Nephron (organoid): ENCODE data around the gene SYPL1.
"Not testable (repeated sequence)": the region's sequence is repeated elsewhere in the genome, so short reads cannot be mapped to it uniquely, and the experiment has no call there.

Experiments
- H3K27ac Mint-ChIP-seq, 3 experiments: 2 replicates each; pipeline ENCODE4 v1.8.0; 2020; ENCODE audit warnings: mixed read lengths in 3 of 3, mild to moderate bottlenecking in 2 of 3, moderate library complexity in 1 of 3
- H3K27me3 Mint-ChIP-seq: 2 replicates; pipeline ENCODE4 v1.8.0; 2021; ENCODE audit warnings: low read depth, mild to moderate bottlenecking, moderate library complexity, mixed read lengths
- H3K36me3 Mint-ChIP-seq: 2 replicates; pipeline ENCODE4 v1.8.0; 2020; ENCODE audit warnings: low read depth, mixed read lengths
- H3K4me1 Mint-ChIP-seq: 2 replicates; pipeline ENCODE4 v1.8.0; 2020; ENCODE audit warnings: mixed read lengths
- H3K4me3 Mint-ChIP-seq, 3 experiments: 2 replicates each; pipeline ENCODE4 v1.8.0; 2020; ENCODE audit warnings: mild to moderate bottlenecking in 3 of 3, mixed read lengths in 3 of 3, moderate library complexity in 2 of 3
- H3K9me3 Mint-ChIP-seq: 2 replicates; pipeline ENCODE4 v1.8.0; 2020; ENCODE audit warnings: mixed read lengths
- TF ChIP-seq, protein P1 (sequence below), 3 experiments: fragments of 200-600 bp; sonication (generic); IDR thresholded peaks; one replicate each; pipeline ENCODE4 v1.5.0; 2021; ENCODE audit warnings: antibody characterized with exemption in 3 of 3; ENCODE audit not compliant: unreplicated experiment in 3 of 3

SYPL1 gene

DNA sequence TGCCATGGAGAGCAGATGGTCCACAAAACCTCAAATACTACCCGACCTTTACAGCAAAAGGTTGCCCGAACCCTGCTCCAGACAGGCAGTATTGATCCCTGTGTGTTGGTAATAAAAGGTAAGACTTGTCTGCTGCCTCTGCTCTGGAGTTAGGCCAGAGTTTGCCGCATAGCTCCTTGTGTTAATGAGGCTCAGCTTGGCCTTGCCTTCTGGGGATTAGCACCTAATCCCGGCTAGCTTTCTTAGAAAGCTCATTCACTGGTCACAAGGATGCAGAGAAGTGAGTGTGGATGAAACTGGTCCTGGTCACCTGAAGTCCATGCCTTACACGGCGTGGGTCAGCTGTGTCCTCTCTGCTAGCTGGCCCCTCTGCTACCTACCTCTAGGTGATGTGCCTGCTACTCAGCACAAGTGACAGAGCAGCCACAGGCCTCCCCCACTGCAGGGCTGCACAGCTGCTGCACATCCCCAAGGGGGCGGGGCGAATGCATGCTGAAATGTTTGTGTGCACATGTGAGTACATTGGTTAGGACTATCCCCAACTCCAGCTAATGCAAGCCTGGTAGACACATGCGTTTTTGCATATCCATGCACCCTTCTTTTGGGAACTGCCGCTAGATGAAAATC, 31.7 kb upstream of the SYPL1 start:
- Mint-ChIP-seq H3K27me3 (peaks cover 11% of the 10 kb centered on the region), H3K4me1 (peaks cover 32% of the 10 kb centered on the region), H3K9me3 (peaks cover 4% of the 10 kb centered on the region), H3K27ac (no peak overlapping the region), H3K4me3 (no peak overlapping the region), H3K36me3 (no peaks in the 10 kb centered on the region)
- TF ChIP-seq, protein P1, sequence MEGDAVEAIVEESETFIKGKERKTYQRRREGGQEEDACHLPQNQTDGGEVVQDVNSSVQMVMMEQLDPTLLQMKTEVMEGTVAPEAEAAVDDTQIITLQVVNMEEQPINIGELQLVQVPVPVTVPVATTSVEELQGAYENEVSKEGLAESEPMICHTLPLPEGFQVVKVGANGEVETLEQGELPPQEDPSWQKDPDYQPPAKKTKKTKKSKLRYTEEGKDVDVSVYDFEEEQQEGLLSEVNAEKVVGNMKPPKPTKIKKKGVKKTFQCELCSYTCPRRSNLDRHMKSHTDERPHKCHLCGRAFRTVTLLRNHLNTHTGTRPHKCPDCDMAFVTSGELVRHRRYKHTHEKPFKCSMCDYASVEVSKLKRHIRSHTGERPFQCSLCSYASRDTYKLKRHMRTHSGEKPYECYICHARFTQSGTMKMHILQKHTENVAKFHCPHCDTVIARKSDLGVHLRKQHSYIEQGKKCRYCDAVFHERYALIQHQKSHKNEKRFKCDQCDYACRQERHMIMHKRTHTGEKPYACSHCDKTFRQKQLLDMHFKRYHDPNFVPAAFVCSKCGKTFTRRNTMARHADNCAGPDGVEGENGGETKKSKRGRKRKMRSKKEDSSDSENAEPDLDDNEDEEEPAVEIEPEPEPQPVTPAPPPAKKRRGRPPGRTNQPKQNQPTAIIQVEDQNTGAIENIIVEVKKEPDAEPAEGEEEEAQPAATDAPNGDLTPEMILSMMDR (IDR thresholded peaks at IDR 0.05; ENCODE audit: unreplicated experiment in 3 of 3), result no peak

DNA sequence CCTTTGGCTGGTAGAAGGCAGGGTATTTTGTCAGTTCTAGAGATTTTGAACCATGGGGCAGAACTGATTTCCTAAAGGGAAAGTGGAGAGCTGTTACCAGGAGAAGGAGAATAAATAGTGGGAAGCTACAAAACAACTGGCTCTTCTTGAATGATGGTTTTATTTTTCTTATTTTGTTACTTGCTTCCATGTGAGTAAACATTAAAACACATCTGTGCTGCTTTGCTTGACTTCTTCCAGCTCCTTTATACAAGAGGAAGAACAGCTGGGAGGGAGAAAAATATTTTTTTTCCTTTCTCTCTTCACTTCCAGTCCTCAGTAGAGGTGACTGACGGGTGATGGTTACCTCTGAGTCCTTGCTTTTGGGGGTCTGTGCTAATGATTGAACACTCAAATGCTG, 30.0 kb upstream of the SYPL1 start:
- H3K27ac Mint-ChIP-seq, result no peak overlapping the region
- peaks cover 15% of the 10 kb centered on the region for H3K27me3 Mint-ChIP-seq
- no peak overlapping the region for H3K4me3 Mint-ChIP-seq
- H3K4me1 Mint-ChIP-seq, result peaks cover 44% of the 10 kb centered on the region
- TF ChIP-seq, protein P1 (IDR thresholded peaks at IDR 0.05; ENCODE audit: unreplicated experiment in 3 of 3), result no peak
- no peaks in the 10 kb centered on the region for H3K36me3 Mint-ChIP-seq
- peaks cover 4% of the 10 kb centered on the region for H3K9me3 Mint-ChIP-seq

DNA sequence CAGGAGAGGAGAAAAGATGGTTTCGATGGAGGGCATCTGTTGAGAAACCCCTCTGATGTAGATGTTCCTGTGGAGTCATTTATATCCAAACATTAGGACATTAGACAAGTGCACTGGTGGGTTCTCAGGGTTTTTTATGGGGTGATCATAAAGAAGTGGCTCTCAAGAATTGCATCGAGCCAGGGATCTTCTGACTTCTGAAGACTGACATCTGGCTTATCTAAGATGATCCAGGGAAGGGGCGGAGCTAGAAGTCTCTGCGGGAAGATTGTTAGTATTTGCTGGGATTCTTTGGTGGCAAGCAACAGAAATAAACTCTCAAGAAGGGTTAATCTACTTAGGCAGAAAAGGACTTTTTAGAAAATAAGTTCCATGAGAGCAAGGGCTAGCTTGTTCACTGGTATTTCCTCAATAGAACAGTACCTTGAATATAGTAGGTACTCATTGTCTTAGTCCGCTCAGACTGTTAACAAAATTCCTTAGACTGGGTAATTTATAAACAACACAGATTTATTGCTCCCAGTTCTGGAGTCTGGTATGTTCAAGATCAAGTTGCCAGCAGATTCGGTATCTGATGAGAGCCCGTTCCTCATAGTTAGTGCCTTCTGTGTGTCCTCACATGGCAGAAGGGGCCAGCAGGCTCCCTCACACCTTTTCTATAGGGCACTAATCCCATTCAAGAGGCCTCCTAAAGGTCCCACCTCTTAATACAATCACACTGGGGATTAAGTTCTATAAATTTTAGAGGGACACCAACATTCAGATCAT, 28.5 kb upstream of the SYPL1 start:
- Mint-ChIP-seq H3K27me3 (peaks cover 15% of the 10 kb centered on the region), H3K4me1 (peaks cover 51% of the 10 kb centered on the region), H3K36me3 (no peaks in the 10 kb centered on the region), H3K9me3 (peaks cover 4% of the 10 kb centered on the region), H3K27ac (peak overlapping the region; percentile 72 to 96 (median 93)), H3K4me3 (peak overlapping the region in 1 of 3 experiments; percentile 14)
- TF ChIP-seq, protein P1 (IDR thresholded peaks at IDR 0.05; ENCODE audit: unreplicated experiment in 3 of 3), result no peak

DNA sequence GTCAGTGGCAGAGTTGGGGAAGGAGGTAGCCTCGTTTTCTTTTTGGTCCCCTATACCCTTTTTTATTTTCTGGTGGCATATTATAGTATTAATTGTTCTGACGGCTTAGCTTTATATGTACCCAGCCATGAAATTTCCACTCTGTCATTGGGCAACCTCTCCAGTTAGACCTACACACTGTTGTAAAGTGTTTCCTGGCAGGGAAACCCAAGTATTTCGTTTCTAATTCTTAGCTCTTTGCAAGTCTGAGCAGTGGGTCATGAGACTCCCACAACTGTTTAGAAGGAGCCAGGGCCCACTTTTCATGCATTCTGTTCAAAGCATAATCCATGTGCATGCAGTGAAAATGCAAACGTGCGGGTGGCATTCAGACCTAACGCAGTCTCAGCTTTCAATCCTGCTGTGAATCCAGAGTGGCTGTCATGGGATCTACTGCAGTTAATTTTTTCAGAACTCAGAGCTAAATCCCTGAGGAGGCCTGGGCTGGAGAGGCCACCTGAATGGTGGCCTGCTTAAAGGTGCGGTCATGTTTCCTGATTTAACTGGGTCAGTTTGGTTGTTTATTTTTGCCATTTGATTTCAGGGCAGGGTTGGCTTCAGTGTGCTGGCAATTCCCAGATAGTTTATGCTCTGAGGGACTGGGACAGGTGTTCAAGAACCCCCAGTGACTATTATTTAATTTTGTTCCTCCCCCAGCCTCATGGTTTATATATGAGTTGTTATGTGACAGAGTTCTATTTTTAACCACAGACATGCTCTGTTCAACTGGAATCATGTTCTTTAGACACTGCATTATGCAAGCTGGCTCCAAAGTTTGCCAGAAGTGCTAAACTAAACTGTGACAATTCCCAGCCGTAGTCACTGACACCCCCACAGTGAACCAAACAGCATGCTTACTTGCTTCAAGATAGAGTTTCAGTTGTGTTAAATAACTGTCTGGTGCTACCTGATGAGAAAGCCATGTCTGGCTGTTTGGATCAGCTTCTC, 27.4 kb upstream of the SYPL1 start:
- H3K27me3 Mint-ChIP-seq, result peaks cover 15% of the 10 kb centered on the region
- TF ChIP-seq, protein P1 (IDR thresholded peaks at IDR 0.05; ENCODE audit: unreplicated experiment in 3 of 3), result no peak
- peaks cover 55% of the 10 kb centered on the region for H3K4me1 Mint-ChIP-seq
- H3K9me3 Mint-ChIP-seq, result peaks cover 4% of the 10 kb centered on the region
- no peaks in the 10 kb centered on the region for H3K36me3 Mint-ChIP-seq
- peak overlapping the region in 1 of 3 experiments; percentile 19 for H3K4me3 Mint-ChIP-seq
- peak overlapping the region; percentile 72 to 96 (median 93) for H3K27ac Mint-ChIP-seq

DNA sequence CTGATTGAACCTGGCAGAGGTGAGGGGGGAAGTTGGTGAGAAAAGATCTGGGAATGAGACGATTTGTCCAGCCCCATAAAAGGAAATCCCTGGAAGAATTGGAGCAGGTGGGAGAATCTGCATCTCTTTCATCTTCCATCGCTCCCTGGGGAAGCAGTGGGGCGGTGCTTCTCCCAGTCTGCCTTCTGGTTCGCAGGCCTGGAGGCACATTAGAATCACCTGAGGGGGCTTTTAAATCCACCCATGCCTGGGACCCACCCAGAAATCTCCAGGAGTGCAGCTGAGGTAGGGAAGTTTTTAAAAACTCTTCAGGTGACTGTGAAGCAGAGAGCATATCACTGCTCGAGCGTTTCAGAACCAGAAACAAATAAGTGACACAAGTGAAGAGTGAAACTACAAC, 26.7 kb upstream of the SYPL1 start:
- peaks cover 58% of the 10 kb centered on the region for H3K4me1 Mint-ChIP-seq
- TF ChIP-seq, protein P1 (IDR thresholded peaks at IDR 0.05; ENCODE audit: unreplicated experiment in 3 of 3), result no peak

DNA sequence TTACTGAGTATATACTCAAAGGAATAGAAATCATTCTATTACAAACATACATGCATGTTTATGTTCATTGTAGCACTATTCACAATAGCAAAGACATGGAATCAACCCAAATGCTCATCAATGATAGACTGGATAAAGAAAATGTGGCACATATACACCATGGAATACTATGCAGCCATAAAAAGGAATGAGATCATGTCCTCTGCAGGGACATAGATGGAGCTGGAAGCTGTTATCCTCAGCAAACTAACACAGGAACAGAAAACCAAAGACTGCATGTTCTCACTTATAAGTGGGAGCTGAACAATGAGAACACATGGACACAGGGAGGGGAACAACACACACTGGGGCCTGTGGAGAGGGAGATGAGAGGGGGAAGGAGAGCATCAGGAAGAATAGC, 26.1 kb upstream of the SYPL1 start:
- not testable (repeated sequence) for H3K36me3 Mint-ChIP-seq, H3K4me3 Mint-ChIP-seq, H3K9me3 Mint-ChIP-seq
- peak overlapping the region in 2 of 3 experiments; percentile 23 to 64 for H3K27ac Mint-ChIP-seq
- H3K27me3 Mint-ChIP-seq, result peaks cover 12% of the 10 kb centered on the region
- peaks cover 58% of the 10 kb centered on the region for H3K4me1 Mint-ChIP-seq

More for the DNA sequence above, 26.7 kb upstream of the SYPL1 start:
- Mint-ChIP-seq H3K9me3 (peaks cover 4% of the 10 kb centered on the region), H3K4me3 (no peak overlapping the region), H3K36me3 (no peaks in the 10 kb centered on the region), H3K27ac (peak overlapping the region; percentile 72 to 96 (median 93)), H3K27me3 (peaks cover 15% of the 10 kb centered on the region)
